ENCODE results near the gene FRMD4B.

FRMD4B gene

DNA sequence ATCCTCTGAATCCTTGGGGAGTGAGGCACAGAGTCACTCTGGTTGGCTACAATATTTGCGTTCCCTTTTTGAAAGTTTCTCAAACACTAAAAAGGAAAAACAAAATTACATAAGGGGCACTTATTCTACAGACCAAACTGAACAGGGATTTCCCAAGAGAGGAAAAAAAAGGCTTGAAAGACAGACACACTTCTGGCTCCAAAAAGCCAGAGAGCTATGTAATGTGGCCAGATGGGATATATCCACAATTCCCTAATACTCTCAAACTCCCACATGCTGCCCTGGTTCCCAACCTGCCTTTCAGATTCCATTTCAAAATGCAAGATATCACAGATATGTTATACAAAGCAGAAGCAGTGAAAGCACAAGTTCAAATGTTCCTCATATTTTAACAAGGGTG, 1.6 kb downstream of the FRMD4B start:
- in situ Hi-C loops (cut with MboI; ENCODE audit: low sequenced_read_pairs, unreplicated experiment) = no loop called here
- TF ChIP-seq, protein P1, sequence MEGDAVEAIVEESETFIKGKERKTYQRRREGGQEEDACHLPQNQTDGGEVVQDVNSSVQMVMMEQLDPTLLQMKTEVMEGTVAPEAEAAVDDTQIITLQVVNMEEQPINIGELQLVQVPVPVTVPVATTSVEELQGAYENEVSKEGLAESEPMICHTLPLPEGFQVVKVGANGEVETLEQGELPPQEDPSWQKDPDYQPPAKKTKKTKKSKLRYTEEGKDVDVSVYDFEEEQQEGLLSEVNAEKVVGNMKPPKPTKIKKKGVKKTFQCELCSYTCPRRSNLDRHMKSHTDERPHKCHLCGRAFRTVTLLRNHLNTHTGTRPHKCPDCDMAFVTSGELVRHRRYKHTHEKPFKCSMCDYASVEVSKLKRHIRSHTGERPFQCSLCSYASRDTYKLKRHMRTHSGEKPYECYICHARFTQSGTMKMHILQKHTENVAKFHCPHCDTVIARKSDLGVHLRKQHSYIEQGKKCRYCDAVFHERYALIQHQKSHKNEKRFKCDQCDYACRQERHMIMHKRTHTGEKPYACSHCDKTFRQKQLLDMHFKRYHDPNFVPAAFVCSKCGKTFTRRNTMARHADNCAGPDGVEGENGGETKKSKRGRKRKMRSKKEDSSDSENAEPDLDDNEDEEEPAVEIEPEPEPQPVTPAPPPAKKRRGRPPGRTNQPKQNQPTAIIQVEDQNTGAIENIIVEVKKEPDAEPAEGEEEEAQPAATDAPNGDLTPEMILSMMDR (IDR thresholded peaks at IDR 0.05; ENCODE audit: borderline replicate concordance, control extremely low read depth, extremely low read depth, insufficient read depth, missing control alignments) = no peak
- no peak for DNase-seq (ENCODE audit: low spot score)

DNA sequence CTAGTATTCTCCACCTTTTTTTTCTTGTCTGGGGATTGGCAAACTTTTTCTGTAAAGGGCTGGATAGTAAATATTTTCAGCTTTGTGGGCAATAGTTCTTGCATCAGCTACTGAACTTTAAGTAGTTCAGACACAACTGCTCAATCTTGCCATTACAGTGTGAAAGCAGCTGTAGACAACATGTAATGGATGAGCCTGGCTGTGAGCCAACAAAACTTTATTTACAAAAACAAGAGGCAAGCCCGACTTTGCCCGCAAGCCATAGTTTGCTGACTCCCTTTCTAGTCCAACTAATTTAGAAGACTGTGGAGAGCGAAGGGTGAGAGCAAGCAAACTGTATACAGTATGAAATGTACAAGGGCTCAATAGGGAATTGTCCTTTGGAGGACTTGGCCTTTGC, 6.2 kb downstream of the FRMD4B start:
- TF ChIP-seq, protein P1 (IDR thresholded peaks at IDR 0.05; ENCODE audit: borderline replicate concordance, control extremely low read depth, extremely low read depth, insufficient read depth, missing control alignments) = no peak
- DNase-seq (ENCODE audit: low spot score) = no peak
- in situ Hi-C loops (cut with MboI; ENCODE audit: low sequenced_read_pairs, unreplicated experiment) = no loop called here

DNA sequence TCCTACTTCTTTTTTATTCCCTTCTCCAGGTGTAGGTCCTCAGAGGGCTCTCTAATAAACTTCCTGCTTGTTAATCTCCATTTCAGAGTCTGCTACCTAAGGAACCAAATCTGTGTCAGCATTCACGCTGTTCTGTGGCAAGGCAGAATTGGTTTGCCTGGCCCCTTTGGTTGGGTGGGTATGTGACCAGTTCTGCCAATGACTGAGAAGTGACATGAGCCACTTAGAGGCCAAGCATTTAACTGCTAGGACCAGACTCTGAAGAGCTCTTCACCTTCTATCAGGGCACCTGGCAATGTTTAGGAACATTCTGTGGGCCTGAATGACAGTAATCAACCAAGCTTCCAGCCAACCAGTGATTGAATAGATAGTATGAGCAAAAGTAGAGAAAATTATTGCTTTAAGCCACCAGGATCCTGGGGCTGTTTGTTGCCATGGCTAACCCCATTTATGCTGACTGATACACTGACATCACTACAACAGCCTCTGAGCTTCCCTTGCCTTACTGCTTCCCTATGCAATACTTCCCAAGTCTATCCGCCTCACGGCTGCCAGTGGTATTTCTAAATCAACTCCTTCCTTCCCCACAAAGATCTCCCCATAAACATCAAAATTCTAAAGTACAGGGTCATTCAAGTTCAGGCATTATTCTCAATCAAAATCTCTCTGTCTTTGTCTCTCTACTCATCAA, 7.6 kb downstream of the FRMD4B start:
- TF ChIP-seq, protein P1 (IDR thresholded peaks at IDR 0.05; ENCODE audit: borderline replicate concordance, control extremely low read depth, extremely low read depth, insufficient read depth, missing control alignments) = no peak
- in situ Hi-C loops (cut with MboI; ENCODE audit: low sequenced_read_pairs, unreplicated experiment) = no loop called here
- no peak for DNase-seq (ENCODE audit: low spot score)

DNA sequence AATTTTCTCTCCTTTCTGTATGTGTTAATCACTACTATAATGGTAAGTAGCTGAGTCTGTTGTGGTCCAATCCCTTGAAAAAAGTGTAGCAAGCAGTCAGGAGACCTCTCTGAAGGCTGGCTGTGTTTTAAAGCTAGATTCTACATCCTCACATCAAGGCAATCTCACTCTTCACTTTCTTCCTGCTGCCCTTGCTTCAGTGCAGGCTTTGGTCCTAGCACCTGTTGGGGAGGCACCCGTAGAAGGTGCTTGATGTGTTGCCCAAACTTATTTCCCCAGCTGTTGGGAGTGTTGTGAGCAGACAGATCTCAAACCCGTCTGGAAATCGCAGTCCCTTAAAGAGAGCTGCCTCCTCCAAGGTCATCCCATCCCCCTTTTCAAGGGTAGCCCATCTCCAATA, 8.6 kb downstream of the FRMD4B start:
- in situ Hi-C loops (cut with MboI; ENCODE audit: low sequenced_read_pairs, unreplicated experiment) = no loop called here
- TF ChIP-seq, protein P1 (IDR thresholded peaks at IDR 0.05; ENCODE audit: borderline replicate concordance, control extremely low read depth, extremely low read depth, insufficient read depth, missing control alignments) = no peak

DNA sequence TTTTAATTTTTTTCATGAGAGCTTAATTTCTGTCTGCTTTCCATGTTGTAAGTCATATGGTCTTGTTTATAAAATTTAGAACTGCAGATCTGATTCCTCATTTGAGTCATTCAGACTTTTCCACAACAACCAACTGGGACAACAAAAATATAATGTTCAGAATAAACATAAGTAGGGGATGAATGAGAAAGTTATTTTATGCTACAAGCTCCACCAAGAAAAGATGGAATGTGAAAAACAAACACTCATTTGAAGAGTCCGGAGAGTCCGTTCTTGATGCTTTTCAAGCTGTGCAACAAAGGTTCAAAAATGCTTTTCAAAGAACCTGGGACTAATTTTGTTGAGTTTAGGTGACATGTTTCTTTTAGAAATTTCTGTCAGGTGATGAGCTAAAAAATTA, 9.2 kb downstream of the FRMD4B start:
- in situ Hi-C loops (cut with MboI; ENCODE audit: low sequenced_read_pairs, unreplicated experiment) = no loop called here
- TF ChIP-seq, protein P1 (IDR thresholded peaks at IDR 0.05; ENCODE audit: borderline replicate concordance, control extremely low read depth, extremely low read depth, insufficient read depth, missing control alignments) = no peak
- DNase-seq (ENCODE audit: low spot score) = no peak

More for the DNA sequence above, 8.6 kb downstream of the FRMD4B start:
- no peak for DNase-seq (ENCODE audit: low spot score)

DNA sequence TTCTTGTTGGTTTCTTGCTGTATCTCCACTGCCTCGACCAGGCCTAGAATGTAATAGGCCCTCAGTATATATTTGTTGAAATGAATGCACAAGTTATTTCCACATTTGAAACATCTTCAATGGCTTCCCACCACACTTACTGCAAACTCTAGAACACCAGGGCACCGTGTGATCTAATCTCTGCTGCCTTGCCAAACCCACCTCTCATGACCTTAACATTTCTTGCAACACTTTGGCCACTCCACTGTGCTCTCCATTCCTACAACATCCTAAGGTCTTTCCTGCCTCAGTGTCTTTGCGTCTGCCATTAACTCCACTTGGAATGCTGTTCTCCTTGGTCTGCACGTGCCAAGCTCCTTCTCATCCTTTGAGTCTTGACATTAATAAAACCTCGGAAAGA, 14.1 kb downstream of the FRMD4B start:
- in situ Hi-C loops (cut with MboI; ENCODE audit: low sequenced_read_pairs, unreplicated experiment) = no loop called here
- TF ChIP-seq, protein P1 (IDR thresholded peaks at IDR 0.05; ENCODE audit: borderline replicate concordance, control extremely low read depth, extremely low read depth, insufficient read depth, missing control alignments) = no peak
- no peak for DNase-seq (ENCODE audit: low spot score)
